PC-9 (cell line): Measurements from ENCODE around the gene CALML5. TPM values are rescaled to one million over a fixed set of nuclear protein-coding genes. Genes with fewer than 3 reads are reported as not detected.
A peak's percentile ranks its signal among the peaks of the same experiment; 100 is the strongest.

Source experiments
- Bru-seq: library from RNA; stranded (reverse); fragments of 400-500 nt; gene quantifications from one replicate; lab custom pipeline; 2021; lab: Mats Ljungman, UMichigan
- BruChase-seq, 2 experiments: library from RNA; stranded (reverse); fragments of 400-500 nt; gene quantifications; one replicate each; lab custom pipeline; 2021; lab: Mats Ljungman, UMichigan
- BruUV-seq: library from RNA; stranded (reverse); fragments of 400-500 nt; replicated peaks from 2 replicates; lab custom pipeline; 2021; lab: Mats Ljungman, UMichigan
- CTCF ChIA-PET: fragments of 300-600 bp; sonication (Branson Sonifier 250); formaldehyde crosslinking; loops from one replicate; lab custom pipeline; 2022; ENCODE audit warnings: antibody characterized with exemption; lab: Charles Lee
- POLR2A ChIA-PET: fragments of 300-600 bp; sonication (Branson Sonifier 250); formaldehyde crosslinking; loops from one replicate; lab custom pipeline; 2022; ENCODE audit warnings: antibody characterized with exemption; ENCODE audit not compliant: unreplicated experiment; lab: Charles Lee
- DNase-seq, 2 experiments: peaks; one replicate each; pipeline versions ENCODE4 v3.0.0 to v3.0.0-alpha.2; 2015 to 2022; ENCODE audit warnings: mixed read lengths in 1 of 2
- H2AFZ ChIP-seq: fragments of 200-600 bp; sonication (generic); 2 replicates; pipeline ENCODE4 v1.8.1; 2017; ENCODE audit warnings: antibody characterized with exemption
- H3F3A ChIP-seq: fragments of 200-600 bp; sonication (generic); 2 replicates; pipeline ENCODE4 v1.8.1; 2017; ENCODE audit warnings: antibody characterized with exemption, mild to moderate bottlenecking, low read depth; ENCODE audit not compliant: insufficient read depth
- H3K27ac ChIP-seq: fragments of 200-600 bp; sonication (generic); 2 replicates; pipeline ENCODE4 v1.6.1; 2016; ENCODE audit warnings: mixed run types
- H3K27me3 ChIP-seq: fragments of 200-600 bp; sonication (generic); 2 replicates; pipeline ENCODE4 v1.6.1; 2016; ENCODE audit warnings: low read depth, mixed run types; ENCODE audit not compliant: insufficient read depth
- H3K36me3 ChIP-seq: fragments of 200-600 bp; sonication (generic); 2 replicates; pipeline ENCODE4 v1.6.1; 2016; ENCODE audit warnings: low read depth, mixed run types
- H3K4me1 ChIP-seq: fragments of 200-600 bp; sonication (generic); replicated peaks from 2 replicates; pipeline ENCODE4 v1.6.1; 2016; ENCODE audit warnings: mixed run types; ENCODE audit not compliant: insufficient read depth
- H3K4me2 ChIP-seq: fragments of 200-600 bp; sonication (generic); 2 replicates; pipeline ENCODE4 v1.6.1; 2017; ENCODE audit warnings: mixed run types
- H3K4me3 ChIP-seq: fragments of 200-600 bp; sonication (generic); 2 replicates; pipeline ENCODE4 v1.6.1; 2016; ENCODE audit warnings: mixed run types
- H3K79me2 ChIP-seq: fragments of 200-600 bp; sonication (generic); 2 replicates; pipeline ENCODE4 v1.6.1; 2017; ENCODE audit warnings: low read depth, mixed run types
- H3K9me2 ChIP-seq: fragments of 200-600 bp; sonication (generic); 2 replicates; pipeline ENCODE4 v1.8.1; 2017; ENCODE audit warnings: mild to moderate bottlenecking; ENCODE audit not compliant: insufficient read depth
- H3K9me3 ChIP-seq: fragments of 200-600 bp; sonication (generic); 2 replicates; pipeline ENCODE4 v1.8.1; 2016; ENCODE audit warnings: low read depth; ENCODE audit not compliant: insufficient read depth
- H4K20me1 ChIP-seq: fragments of 200-600 bp; sonication (generic); 2 replicates; pipeline ENCODE4 v1.8.1; 2017; ENCODE audit not compliant: insufficient read depth
- EZH2 ChIP-seq: fragments of 200-600 bp; sonication (generic); IDR thresholded peaks from 2 replicates; pipeline ENCODE4 v1.8.0; 2017; ENCODE audit warnings: antibody characterized with exemption, low read depth
- intact Hi-C: fragments of 100-400 bp; cut with micrococcal nuclease; formaldehyde crosslinking; loops from one replicate; pipeline ENCODE4 v1.10.0; 2022; ENCODE audit not compliant: unreplicated experiment
- long read RNA-seq: library from polyadenylated mRNA; stranded (forward); transcript quantifications from one replicate; pipeline ENCODE4 v2.0.0, GENCODE V29; 2022
- total RNA-seq: library from RNA; stranded (reverse); gene quantifications from 2 replicates; pipeline ENCODE4 v1.2.3, GENCODE V29; 2021
- TF ChIP-seq, protein P1 (sequence below): fragments of 200-600 bp; sonication (generic); conservative IDR thresholded peaks from 2 replicates; pipeline ENCODE4 v1.6.1; 2017; ENCODE audit warnings: mixed run types, antibody characterized with exemption, mild to moderate bottlenecking, moderate library complexity

CALML5 gene
- 3.0 and 6.3 TPM in 2 replicates for total RNA-seq
- Bru-seq, nascent RNA, result percentile 28 among the genes with signal in this experiment
- BruChase-seq, experiment 1, labeled RNA remaining after a 2-hour chase, result percentile 35 among the genes with signal in this experiment
- BruChase-seq, experiment 2, labeled RNA remaining after a 6-hour chase, result percentile 57 among the genes with signal in this experiment
- long read RNA-seq, partial matches to known transcripts, result 0 of 4 reads
- long read RNA-seq, other reads (novel, unspliced or antisense), result 0 of 4 reads

DNA sequence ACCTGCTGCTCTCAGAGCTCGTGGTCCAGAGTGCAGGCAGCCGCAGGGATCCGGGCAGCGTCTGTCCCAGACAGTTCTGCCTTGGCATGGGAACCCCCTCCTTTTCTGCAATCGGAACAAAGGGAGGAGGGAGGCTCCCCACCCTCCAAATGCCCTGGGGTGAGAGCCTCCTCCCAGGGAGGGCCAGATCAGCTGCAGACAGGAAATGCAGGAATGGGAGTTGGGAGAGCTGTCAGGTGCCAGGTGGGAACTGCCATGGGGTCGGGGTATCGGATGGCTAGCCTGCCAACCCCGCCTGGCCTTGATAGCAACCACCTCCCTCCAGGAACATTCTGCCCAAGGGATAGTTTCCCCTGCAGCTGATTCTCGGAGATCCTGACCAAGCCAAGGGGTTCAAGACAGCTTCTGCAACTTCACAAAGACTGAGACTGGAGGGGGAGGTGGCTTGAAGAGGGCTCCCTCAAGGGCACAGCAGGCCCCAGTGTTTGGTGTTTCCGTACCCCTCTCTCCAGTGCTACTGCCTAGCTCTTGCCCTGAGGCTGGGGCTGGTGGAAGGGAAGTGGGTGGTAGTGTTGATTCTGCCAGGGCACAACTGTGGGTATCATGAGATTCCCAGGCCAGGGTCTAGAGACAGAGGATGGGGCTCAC lies at the start of gene CALML5:
CALML5 (minus strand) TSS at position 78 of the 648 bp plus-strand sequence. CDS start 132 bp downstream, outside the sequence.
- H3K9me2 ChIP-seq, result no peaks in the 10 kb centered on the region
- no peak for TF ChIP-seq EZH2
- H3F3A ChIP-seq, result 0 out of 2 replicates have a peak, but pooled peaks cover 5% of the 10 kb centered on the region
- H3K79me2 ChIP-seq, result no peaks in the 10 kb centered on the region
- POLR2A ChIA-PET, result no interaction called here
- intact Hi-C loops, result loop anchor here (1.0 kb wide), 1 partner anchor 33 kb away; no protein-coding TSS in a partner anchor
- no peaks in the 10 kb centered on the region for H4K20me1 ChIP-seq
- no TSS peak for BruUV-seq
- no peaks in the 10 kb centered on the region for H3K9me3 ChIP-seq
- no peaks in the 10 kb centered on the region for H3K27me3 ChIP-seq
- no peak within 1 kb of the TSS for H3K27ac ChIP-seq
- no peak within 1 kb of the TSS for H3K4me2 ChIP-seq
- H3K4me3 ChIP-seq, result no peak within 1 kb of the TSS
- no peak within 1 kb of the TSS for H2AFZ ChIP-seq
- H3K36me3 ChIP-seq, result no peaks in the 10 kb centered on the region
- H3K4me1 ChIP-seq, result peaks cover 82% of the 10 kb centered on the region
- DNase-seq, result peak in 1 of 2 experiments; percentile 52
- CTCF ChIA-PET, result no interaction called here

DNA sequence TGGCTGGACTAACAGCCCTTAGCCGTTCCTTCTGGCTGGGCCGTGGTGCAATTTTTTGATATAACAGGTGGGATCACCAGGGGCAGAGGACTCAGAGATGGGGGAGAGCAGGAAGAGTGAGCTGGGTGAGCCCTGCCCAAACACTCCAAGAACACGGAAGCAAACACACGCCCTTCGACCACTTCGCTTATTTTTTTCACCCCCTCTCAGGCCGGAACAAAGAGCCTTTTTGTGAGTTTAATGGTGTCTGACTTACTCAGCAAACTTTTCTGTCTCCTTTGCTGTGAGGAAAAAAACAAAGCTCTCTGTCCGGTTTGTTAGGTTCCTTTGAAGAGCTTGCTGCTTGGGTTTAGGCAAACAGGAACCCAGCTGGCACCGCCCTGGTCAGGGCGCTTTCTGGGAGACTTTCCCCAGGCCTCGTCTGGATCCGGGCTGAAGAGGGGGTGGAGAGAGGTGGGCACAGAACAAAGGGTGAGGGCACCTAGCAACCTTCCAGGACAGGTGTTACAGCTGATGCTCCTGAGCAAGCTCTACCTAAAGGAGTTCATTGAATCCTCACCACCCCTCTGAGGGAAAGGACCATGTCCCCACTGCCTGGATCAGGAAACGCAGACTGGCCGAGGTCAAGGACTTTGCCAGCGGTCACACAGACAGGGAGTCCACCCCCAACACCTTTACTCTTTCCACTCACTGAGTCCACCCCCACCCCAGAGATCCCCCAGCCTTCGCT lies 48.7 kb upstream of the CALML5 start:
- peak; percentile 70 to 95 for DNase-seq
- no peak overlapping the region; the same call in 1 of the 2 replicates for H2AFZ ChIP-seq
- CTCF ChIA-PET, result interaction anchor here (1.0 to 1.3 kb wide), 4 partner anchors 42 to 75 kb away, joined by 3 to 7 read pairs (median 4); no protein-coding TSS in a partner anchor

DNA sequence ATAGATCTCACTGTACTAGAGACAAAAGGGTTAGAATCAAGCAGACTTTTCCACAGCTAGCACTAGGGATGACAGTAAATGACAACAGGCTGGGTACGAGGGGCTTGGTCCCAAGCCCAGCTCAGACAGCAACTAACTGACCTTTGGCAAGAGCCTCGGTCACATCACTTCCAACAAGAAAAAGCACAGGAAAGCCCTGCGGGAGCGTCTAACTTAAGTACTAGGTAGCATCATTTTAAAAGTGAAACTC lies 48.2 kb upstream of the CALML5 start:
- peak overlapping the region; percentile 86 for H3K4me2 ChIP-seq

More for the DNA sequence above, 48.7 kb upstream of the CALML5 start:
- intact Hi-C loops, result loop anchor here (1.0 to 5.0 kb wide), 5 partner anchors 60 to 701 kb away; no protein-coding TSS in a partner anchor
- Histone ChIP-seq H3K36me3 (peaks cover 5% of the 10 kb centered on the region; the same call in 1 of the 2 replicates), H3K9me3 (no peaks in the 10 kb centered on the region), H3K27ac (peak overlapping the region; percentile 100), H3K79me2 (peaks cover 14% of the 10 kb centered on the region), H3K4me1 (peaks cover 95% of the 10 kb centered on the region), H3K9me2 (no peaks in the 10 kb centered on the region), H3K4me2 (peak overlapping the region; percentile 86), H3K27me3 (no peaks in the 10 kb centered on the region), H3F3A (peaks cover 89% of the 10 kb centered on the region), H4K20me1 (no peaks in the 10 kb centered on the region), H3K4me3 (peak overlapping the region; percentile 51; the same call in 1 of the 2 replicates)
- TF ChIP-seq, protein P1, sequence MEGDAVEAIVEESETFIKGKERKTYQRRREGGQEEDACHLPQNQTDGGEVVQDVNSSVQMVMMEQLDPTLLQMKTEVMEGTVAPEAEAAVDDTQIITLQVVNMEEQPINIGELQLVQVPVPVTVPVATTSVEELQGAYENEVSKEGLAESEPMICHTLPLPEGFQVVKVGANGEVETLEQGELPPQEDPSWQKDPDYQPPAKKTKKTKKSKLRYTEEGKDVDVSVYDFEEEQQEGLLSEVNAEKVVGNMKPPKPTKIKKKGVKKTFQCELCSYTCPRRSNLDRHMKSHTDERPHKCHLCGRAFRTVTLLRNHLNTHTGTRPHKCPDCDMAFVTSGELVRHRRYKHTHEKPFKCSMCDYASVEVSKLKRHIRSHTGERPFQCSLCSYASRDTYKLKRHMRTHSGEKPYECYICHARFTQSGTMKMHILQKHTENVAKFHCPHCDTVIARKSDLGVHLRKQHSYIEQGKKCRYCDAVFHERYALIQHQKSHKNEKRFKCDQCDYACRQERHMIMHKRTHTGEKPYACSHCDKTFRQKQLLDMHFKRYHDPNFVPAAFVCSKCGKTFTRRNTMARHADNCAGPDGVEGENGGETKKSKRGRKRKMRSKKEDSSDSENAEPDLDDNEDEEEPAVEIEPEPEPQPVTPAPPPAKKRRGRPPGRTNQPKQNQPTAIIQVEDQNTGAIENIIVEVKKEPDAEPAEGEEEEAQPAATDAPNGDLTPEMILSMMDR, result no peak
- TF ChIP-seq EZH2, result no peak
- no TSS peak for BruUV-seq
- POLR2A ChIA-PET, result interaction anchor here (0.5 to 2.9 kb wide), 16 partner anchors 9 to 333 kb away, joined by 3 to 31 read pairs (median 5); no protein-coding TSS in a partner anchor

More for the DNA sequence above, 48.2 kb upstream of the CALML5 start:
- ChIA-PET CTCF (interaction anchor here (1.0 to 1.2 kb wide), 2 partner anchors 44 to 60 kb away, joined by 3 to 7 read pairs; no protein-coding TSS in a partner anchor), POLR2A (interaction anchor here (0.7 to 2.9 kb wide), 5 partner anchors 28 to 101 kb away, joined by 3 to 21 read pairs (median 5); no protein-coding TSS in a partner anchor)
- H3K79me2 ChIP-seq, result peaks cover 17% of the 10 kb centered on the region
- TF ChIP-seq, protein P1, result no peak
- TF ChIP-seq EZH2, result no peak
- peaks cover 84% of the 10 kb centered on the region for H3F3A ChIP-seq
- peaks cover 90% of the 10 kb centered on the region for H3K4me1 ChIP-seq
- intact Hi-C loops, result loop anchor here (1.0 to 5.0 kb wide), 5 partner anchors 59 to 700 kb away; no protein-coding TSS in a partner anchor
- H3K9me3 ChIP-seq, result no peaks in the 10 kb centered on the region
- peak overlapping the region; percentile 51; the same call in 1 of the 2 replicates for H3K4me3 ChIP-seq
- TSS peak; percentile 25 for BruUV-seq
- no peak overlapping the region for H2AFZ ChIP-seq
- no peak for DNase-seq
- H4K20me1 ChIP-seq, result no peaks in the 10 kb centered on the region
- no peaks in the 10 kb centered on the region for H3K9me2 ChIP-seq
- H3K27me3 ChIP-seq, result no peaks in the 10 kb centered on the region
- peaks cover 8% of the 10 kb centered on the region; the same call in 1 of the 2 replicates for H3K36me3 ChIP-seq
- H3K27ac ChIP-seq, result peak overlapping the region; percentile 100
